Activated naive CD4-positive, alpha-beta T cell treated with anti-CD3 and anti-CD28 coated beads for 36 hours (primary cell): ENCODE data around the gene SF3B6. TPM values are rescaled to one million over a fixed set of nuclear protein-coding genes. Genes with fewer than 3 reads are reported as not detected.
"Not testable (repeated sequence)": the region's sequence is repeated elsewhere in the genome, so short reads cannot be mapped to it uniquely, and the experiment has no call there.

Experiments
- CTCF ChIA-PET: fragments of 350-600 bp; sonication (Branson Sonifier 250); formaldehyde crosslinking; loops from one replicate; lab custom pipeline; 2021; ENCODE audit warnings: antibody characterized with exemption; lab: Charles Lee
- DNase-seq: peaks from one replicate; pipeline ENCODE4 v3.0.0-alpha.2; 2020
- H3K27ac Mint-ChIP-seq: one replicate; pipeline ENCODE4 v1.8.0; 2021; ENCODE audit warnings: mild to moderate bottlenecking, mixed read lengths
- H3K27me3 Mint-ChIP-seq: one replicate; pipeline ENCODE4 v1.8.0; 2021; ENCODE audit warnings: low read depth, mixed read lengths
- H3K36me3 Mint-ChIP-seq: one replicate; pipeline ENCODE4 v1.8.0; 2021; ENCODE audit warnings: low read depth, mixed read lengths
- H3K4me1 Mint-ChIP-seq: one replicate; pipeline ENCODE4 v1.8.0; 2021; ENCODE audit warnings: low read depth, mixed read lengths
- H3K4me3 Mint-ChIP-seq: one replicate; pipeline ENCODE4 v1.8.0; 2021; ENCODE audit warnings: mild to moderate bottlenecking, moderate library complexity, mixed read lengths
- H3K9me3 Mint-ChIP-seq: one replicate; pipeline ENCODE4 v1.8.0; 2021; ENCODE audit warnings: mixed read lengths
- intact Hi-C: fragments of 100-400 bp; cut with micrococcal nuclease; formaldehyde crosslinking; loops from one replicate; pipeline ENCODE4 v1.15.1; 2023
- total RNA-seq, 2 experiments: library from RNA; stranded (reverse); gene quantifications; one replicate each; pipeline ENCODE4 v1.2.3, GENCODE V29; 2021

Gene SF3B6
- total RNA-seq, 2 experiments from 2014 or later = 151 to 164 TPM

DNA sequence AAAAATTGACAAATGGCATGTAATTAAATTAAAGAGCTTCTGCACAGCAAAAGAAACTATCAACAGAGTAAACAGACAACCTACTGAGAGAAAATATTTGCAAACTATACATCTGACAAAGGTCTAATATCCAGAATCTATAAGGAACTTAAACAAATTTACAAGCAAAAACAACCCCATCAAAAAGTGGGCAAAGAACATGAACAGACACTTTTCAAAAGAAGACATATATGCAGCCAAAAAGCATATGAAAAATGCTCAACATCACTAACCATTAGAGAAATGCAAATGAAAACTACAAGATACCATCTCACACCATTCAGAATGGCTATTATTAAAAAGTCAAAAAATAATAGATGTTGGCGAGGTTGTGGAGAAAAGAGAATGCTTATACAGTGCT, 33.3 kb upstream of the SF3B6 start:
- H3K4me3 Mint-ChIP-seq, intact Hi-C loops, H3K36me3 Mint-ChIP-seq, DNase-seq, H3K27me3 Mint-ChIP-seq, H3K4me1 Mint-ChIP-seq, CTCF ChIA-PET, H3K27ac Mint-ChIP-seq: not testable (repeated sequence)
- H3K9me3 Mint-ChIP-seq = peaks cover 22% of the 10 kb centered on the region

DNA sequence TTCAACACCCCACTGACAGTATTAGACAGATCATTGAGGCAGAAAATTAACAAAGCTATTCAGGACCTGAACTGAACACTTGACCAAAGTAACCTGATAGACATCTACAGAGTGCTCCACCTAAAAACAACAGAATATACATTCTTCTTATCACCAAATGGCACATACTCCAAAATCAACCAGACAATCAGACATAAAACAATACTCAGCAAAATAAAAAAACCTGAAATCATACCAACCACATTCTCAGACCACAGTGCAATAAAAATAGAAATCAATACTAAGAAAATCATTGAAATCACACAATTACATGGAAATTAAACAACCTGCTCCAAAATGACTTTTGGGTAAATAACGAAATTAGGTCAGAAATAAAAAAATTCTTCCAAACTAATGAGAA, 31.2 kb upstream of the SF3B6 start:
- H3K9me3 Mint-ChIP-seq = peaks cover 20% of the 10 kb centered on the region
- no peaks in the 10 kb centered on the region for H3K4me1 Mint-ChIP-seq
- CTCF ChIA-PET = interaction anchor here (0.7 kb wide), 1 partner anchor 576 kb away, joined by 4 read pairs; no protein-coding TSS in a partner anchor
- H3K36me3 Mint-ChIP-seq = peaks cover 5% of the 10 kb centered on the region
- no peak overlapping the region for H3K4me3 Mint-ChIP-seq
- DNase-seq = no peak
- intact Hi-C loops = no loop called here
- H3K27ac Mint-ChIP-seq = no peak overlapping the region
- no peaks in the 10 kb centered on the region for H3K27me3 Mint-ChIP-seq

DNA sequence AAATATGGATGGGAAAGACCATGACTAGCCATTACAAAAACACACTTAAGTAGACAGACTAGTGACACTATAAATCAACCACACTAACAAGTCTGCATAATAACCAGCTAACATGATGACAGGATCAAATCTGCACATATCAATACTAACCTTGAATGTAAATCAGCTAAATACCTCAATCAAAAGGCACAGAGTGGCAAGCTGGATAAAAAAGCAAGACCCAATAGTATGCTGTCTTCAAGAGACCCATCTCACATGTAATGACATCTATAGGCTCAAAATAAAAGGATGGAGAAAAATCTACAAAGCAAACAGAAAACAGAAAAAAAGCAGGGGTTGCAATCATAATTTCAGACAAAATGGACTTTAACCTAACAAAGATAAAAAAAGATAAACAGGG, 30.7 kb upstream of the SF3B6 start:
- Mint-ChIP-seq H3K27me3 (no peaks in the 10 kb centered on the region), H3K27ac (no peak overlapping the region), H3K4me1 (no peaks in the 10 kb centered on the region), H3K36me3 (peaks cover 6% of the 10 kb centered on the region), H3K9me3 (peaks cover 20% of the 10 kb centered on the region), H3K4me3 (no peak overlapping the region)
- intact Hi-C loops = no loop called here
- CTCF ChIA-PET = interaction anchor here (0.7 to 0.9 kb wide), 2 partner anchors 22 to 577 kb away, joined by 4 read pairs; partner anchors contain the start of gene TP53I3
- DNase-seq = no peak

DNA sequence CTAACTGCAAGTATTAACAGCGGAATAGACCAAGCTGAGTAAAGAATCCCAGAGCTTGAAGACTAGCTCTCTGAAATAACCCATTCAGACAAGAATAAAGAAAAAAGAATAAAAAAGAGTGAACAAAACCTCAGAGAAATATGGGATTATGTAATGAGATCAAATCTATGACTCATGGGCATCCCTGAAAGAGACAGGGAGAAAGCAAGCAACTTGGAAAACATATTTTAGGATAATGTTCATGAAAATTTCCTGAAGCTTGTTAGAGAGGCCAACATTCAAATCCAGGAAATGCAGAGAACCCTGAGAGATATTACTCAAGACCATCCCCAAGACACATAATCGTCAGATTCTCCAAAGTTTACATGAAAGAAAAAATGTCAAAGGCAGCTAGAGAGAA, 29.7 kb upstream of the SF3B6 start:
- H3K27me3 Mint-ChIP-seq = no peaks in the 10 kb centered on the region

DNA sequence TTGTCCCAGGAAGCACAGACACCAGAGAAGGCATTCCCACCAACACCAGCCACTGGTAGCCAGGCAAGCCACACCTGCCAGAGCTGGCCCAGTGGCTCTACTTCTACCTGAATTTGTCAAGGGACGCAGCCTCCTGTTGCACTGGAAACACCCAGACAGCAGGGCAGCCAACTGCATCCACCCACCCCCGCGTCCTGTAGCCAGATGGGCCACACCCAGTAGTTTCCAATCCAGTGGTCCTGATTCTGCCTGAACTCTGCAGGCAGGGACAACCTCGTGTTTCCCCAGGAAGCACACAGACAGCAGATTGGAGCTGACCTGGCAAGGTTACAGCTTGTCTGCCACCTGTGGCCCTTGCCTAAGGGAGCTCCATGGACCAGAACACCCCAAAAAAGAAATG, 28.8 kb upstream of the SF3B6 start:
- Mint-ChIP-seq H3K27ac (no peak overlapping the region), H3K4me3 (no peak overlapping the region), H3K9me3 (peaks cover 20% of the 10 kb centered on the region), H3K27me3 (no peaks in the 10 kb centered on the region), H3K36me3 (peaks cover 9% of the 10 kb centered on the region), H3K4me1 (no peaks in the 10 kb centered on the region)
- intact Hi-C loops = no loop called here
- CTCF ChIA-PET = interaction anchor here (0.5 kb wide), 1 partner anchor 165 kb away, joined by 4 read pairs; no protein-coding TSS in a partner anchor
- DNase-seq = no peak

More for the DNA sequence above, 29.7 kb upstream of the SF3B6 start:
- DNase-seq = no peak
- peaks cover 7% of the 10 kb centered on the region for H3K36me3 Mint-ChIP-seq
- H3K9me3 Mint-ChIP-seq = peaks cover 20% of the 10 kb centered on the region
- CTCF ChIA-PET = interaction anchor here (0.9 kb wide), 1 partner anchor 21 kb away, joined by 4 read pairs; the partner anchor contains the start of gene TP53I3
- H3K4me1 Mint-ChIP-seq = no peaks in the 10 kb centered on the region
- H3K4me3 Mint-ChIP-seq = no peak overlapping the region
- H3K27ac Mint-ChIP-seq = no peak overlapping the region
- intact Hi-C loops = no loop called here

DNA sequence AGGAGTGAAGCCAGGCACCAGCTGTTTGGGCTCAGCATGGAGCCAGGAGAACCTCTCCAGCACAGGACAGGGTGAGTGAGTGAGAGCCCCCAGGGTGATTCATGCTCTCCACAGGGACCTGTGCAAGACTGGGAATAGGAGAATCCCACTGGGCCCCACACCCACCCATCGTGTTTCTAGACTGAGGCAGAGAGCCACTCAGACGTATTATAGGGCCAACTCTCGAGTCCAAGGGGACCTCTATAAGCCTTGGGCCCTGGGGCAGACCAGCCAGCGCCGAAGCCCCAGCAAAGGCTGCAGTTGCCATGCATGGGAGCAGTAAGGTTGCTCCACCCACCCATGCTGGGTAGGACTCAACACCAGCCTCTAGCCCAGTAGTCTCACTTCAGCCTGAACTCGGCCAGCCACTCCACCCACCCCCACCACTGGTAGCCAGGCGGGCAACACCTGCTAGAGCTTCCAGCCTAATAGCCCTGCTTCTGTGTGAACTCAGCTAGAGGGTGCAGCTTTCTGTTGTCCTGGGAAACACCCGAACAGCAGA, 28.1 kb upstream of the SF3B6 start:
- Mint-ChIP-seq H3K36me3 (peaks cover 11% of the 10 kb centered on the region), H3K9me3 (peaks cover 24% of the 10 kb centered on the region), H3K27me3 (no peaks in the 10 kb centered on the region), H3K4me3 (no peak overlapping the region), H3K4me1 (no peaks in the 10 kb centered on the region), H3K27ac (no peak overlapping the region)
- DNase-seq = no peak
- intact Hi-C loops = no loop called here
- CTCF ChIA-PET = no interaction called here

DNA sequence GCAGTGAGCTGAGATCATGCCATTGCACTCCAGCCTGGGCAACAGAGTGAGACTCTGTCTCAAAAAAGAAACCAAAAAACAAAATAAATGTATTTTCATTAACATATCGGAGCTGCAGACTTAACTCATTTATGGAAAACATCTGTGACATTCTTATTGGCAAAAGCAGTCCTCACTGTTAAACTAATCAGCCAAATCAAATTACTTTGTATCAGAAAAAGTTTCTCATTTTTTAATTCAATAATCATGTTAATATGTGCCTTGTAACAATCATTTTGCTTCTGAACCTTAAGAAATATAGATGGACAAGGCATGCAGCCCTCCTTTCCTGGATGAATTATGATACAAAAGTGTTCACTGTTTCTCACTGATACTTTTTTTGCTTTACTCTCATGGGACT, 26.6 kb upstream of the SF3B6 start:
- DNase-seq = no peak
- CTCF ChIA-PET = no interaction called here
- peaks cover 13% of the 10 kb centered on the region for H3K36me3 Mint-ChIP-seq
- H3K4me1 Mint-ChIP-seq = no peaks in the 10 kb centered on the region
- H3K4me3 Mint-ChIP-seq = no peak overlapping the region
- H3K9me3 Mint-ChIP-seq = peaks cover 17% of the 10 kb centered on the region
- no peak overlapping the region for H3K27ac Mint-ChIP-seq
- intact Hi-C loops = no loop called here
- no peaks in the 10 kb centered on the region for H3K27me3 Mint-ChIP-seq

DNA sequence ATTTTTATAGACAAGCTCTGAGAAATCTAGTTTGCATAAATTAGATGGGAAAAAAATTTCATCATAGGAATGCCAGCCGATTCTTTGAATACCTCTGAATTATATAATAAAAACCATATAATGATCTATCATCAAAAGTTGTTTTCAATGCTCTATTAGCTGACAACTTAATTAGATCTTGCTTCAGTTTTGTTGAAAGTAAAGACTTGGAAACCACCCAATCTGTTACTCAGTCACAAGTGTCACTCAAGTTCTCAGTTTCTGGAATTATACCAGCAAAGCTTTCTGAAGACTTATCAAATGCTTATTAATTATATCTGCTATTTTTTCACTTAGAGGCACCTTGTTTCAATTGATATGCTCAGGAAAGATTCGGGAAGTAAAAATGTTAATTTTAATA, 25.9 kb upstream of the SF3B6 start:
- Mint-ChIP-seq H3K36me3 (peaks cover 13% of the 10 kb centered on the region), H3K4me3 (no peak overlapping the region), H3K4me1 (no peaks in the 10 kb centered on the region), H3K27ac (no peak overlapping the region), H3K27me3 (no peaks in the 10 kb centered on the region), H3K9me3 (peaks cover 12% of the 10 kb centered on the region)
- CTCF ChIA-PET = no interaction called here
- intact Hi-C loops = no loop called here
- no peak for DNase-seq

DNA sequence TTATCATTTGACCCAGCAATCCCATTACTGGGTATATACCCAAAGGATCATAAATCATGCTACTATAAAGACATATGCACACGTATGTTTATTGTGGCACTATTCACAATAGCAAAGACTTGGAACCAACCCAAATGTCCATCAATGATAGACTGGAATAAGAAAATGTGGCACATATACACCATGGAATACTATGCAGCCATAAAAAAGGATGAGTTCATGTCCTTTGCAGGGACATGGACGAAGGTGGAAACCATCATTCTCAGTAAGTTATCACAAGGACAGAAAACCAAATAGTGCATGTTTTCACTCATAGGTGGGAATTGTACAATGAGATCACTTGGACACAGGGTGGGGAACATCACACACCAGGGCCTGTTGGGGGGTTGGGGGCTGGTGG, 24.6 kb upstream of the SF3B6 start:
- CTCF ChIA-PET, H3K27me3 Mint-ChIP-seq: not testable (repeated sequence)

DNA sequence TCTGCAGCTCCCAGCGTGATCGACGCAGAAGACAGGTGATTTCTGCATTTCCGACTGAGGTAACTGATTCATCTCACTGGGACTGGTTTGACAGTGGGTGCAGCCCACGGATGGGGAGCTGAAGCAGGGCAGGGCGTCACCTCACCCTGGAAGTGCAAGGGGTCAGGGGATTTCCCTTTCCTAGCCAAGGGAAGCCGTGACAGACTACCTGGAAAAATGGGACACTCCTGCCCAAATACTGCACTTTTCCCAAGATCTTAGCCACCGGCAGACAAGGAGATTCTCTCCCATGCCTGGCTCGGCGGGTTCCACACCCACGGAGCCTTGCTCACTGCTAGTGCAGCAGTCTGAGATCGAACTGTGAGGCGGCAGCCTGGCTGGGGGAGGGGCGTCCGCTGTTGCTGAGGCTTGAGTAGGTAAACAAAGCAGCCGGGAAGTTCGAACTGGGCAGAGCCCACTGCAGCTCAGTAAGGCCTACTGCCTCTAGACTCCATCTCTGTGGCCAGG, 19.1 kb upstream of the SF3B6 start:
- H3K4me1 Mint-ChIP-seq, H3K27me3 Mint-ChIP-seq, H3K4me3 Mint-ChIP-seq, H3K27ac Mint-ChIP-seq, H3K9me3 Mint-ChIP-seq, H3K36me3 Mint-ChIP-seq, intact Hi-C loops, DNase-seq: not testable (repeated sequence)
- CTCF ChIA-PET = interaction anchor here (1.1 kb wide), 1 partner anchor 11 kb away, joined by 3 read pairs; the partner anchor contains the start of gene TP53I3

More for the DNA sequence above, 24.6 kb upstream of the SF3B6 start:
- intact Hi-C loops, H3K27ac Mint-ChIP-seq, DNase-seq, H3K4me1 Mint-ChIP-seq, H3K4me3 Mint-ChIP-seq, H3K9me3 Mint-ChIP-seq: not testable (repeated sequence)
- peaks cover 14% of the 10 kb centered on the region for H3K36me3 Mint-ChIP-seq

DNA sequence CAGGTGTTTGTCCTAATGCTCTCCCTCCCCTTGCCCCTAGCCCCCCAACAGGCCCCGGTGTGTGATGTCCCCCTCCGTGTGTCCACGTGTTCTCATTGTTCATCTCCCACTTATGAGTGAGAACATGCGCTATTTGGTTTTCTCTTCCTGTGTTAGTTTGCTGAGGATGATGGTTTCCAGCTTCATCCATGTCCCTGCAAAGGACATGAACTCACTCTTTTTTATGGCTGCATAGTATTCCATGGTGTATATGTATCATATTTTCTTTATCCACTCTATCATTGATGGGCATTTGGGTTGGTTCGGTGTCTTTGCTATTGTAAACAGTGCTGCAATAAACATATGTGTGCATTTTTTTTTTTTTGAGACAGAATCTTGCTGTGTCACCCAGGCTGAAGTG, 17.1 kb upstream of the SF3B6 start:
- H3K27me3 Mint-ChIP-seq, H3K27ac Mint-ChIP-seq, intact Hi-C loops, H3K9me3 Mint-ChIP-seq, DNase-seq, H3K4me1 Mint-ChIP-seq, H3K36me3 Mint-ChIP-seq, H3K4me3 Mint-ChIP-seq: not testable (repeated sequence)
- CTCF ChIA-PET = interaction anchor here (0.6 kb wide), 1 partner anchor 192 kb away, joined by 3 read pairs; no protein-coding TSS in a partner anchor

DNA sequence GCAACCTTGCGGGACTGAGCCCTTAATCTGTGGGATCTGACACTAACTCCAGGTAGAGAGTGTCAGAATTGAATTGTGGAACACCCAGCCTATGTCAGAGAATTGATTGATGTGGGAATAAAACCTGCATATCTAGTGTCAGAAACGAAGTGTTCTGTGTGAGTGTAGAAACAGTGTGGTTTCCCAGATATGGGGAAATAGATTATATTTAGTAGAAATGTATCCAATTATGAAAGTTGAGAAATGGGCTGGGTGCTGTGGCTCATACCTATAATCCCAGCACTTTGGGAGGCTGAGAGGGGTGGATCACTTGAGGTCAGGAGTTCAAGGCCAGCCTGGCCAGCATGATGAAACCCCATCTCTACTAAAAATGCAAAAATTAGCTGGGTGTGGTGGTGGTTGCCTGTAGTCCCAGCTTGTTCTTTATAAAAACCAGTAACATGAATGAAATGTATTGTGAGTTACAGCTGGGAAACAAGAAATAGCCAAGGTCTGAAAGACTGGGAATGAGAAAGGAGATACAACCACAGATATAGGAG, 12.8 kb upstream of the SF3B6 start:
- H3K27ac Mint-ChIP-seq = peak overlapping the region; percentile 16
- intact Hi-C loops = no loop called here
- no peaks in the 10 kb centered on the region for H3K9me3 Mint-ChIP-seq
- no peak overlapping the region for H3K4me3 Mint-ChIP-seq
- H3K36me3 Mint-ChIP-seq = no peaks in the 10 kb centered on the region
- DNase-seq = no peak
- CTCF ChIA-PET = interaction anchor here (0.8 to 1.7 kb wide), 2 partner anchors 94 to 162 kb away, joined by 3 to 4 read pairs; partner anchors contain the start of gene ATAD2B
- peaks cover 3% of the 10 kb centered on the region for H3K4me1 Mint-ChIP-seq
- H3K27me3 Mint-ChIP-seq = no peaks in the 10 kb centered on the region

DNA sequence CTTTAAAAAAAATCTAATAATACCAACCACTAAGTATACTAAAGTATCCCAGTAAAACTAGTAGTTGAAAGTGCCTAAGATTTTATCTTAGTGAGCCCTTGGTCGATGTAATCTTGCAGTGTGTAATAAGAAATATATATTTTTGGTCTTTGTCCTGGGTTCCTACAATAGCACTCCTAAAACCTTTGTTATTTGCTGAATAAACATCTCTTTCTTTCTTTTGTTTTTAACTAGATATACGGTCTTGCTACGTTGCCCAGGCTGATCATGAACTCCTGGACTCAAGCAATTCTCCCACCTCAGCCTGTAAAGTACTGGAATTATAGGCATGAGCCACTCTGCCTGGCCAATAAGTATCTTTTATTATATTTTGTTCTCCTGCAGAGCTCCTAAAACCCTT, 10.9 kb upstream of the SF3B6 start:
- Mint-ChIP-seq H3K9me3 (no peaks in the 10 kb centered on the region), H3K27me3 (no peaks in the 10 kb centered on the region), H3K4me3 (no peak overlapping the region), H3K36me3 (no peaks in the 10 kb centered on the region), H3K27ac (no peak overlapping the region), H3K4me1 (peaks cover 8% of the 10 kb centered on the region)
- DNase-seq = no peak
- CTCF ChIA-PET = interaction anchor here (0.6 to 1.2 kb wide), 3 partner anchors 205 to 263 kb away, joined by 3 to 4 read pairs (median 4); no protein-coding TSS in a partner anchor
- intact Hi-C loops = no loop called here
